Body of pancreas (tissue), 4 donors: ENCODE measurements around the gene PRTG.

Experiments
- POLR2A ChIP-seq, 3 donors: fragments of 450-650 bp; IDR thresholded peaks; one replicate each; pipeline ENCODE4 v1.6.1; 2016; ENCODE audit warnings: antibody characterized with exemption in 3 of 3, mild to moderate bottlenecking in 2 of 3
- TF ChIP-seq, protein P1 (sequence below), 7 experiments: fragments of 450-650 bp in 4 of 7; fragments of 200-600 bp in 3 of 7; sonication (generic) in 3 of 7; IDR thresholded peaks; one replicate each; pipeline ENCODE4 v1.5.1; 2016 to 2019; ENCODE audit warnings: antibody characterized with exemption in 7 of 7

DNA sequence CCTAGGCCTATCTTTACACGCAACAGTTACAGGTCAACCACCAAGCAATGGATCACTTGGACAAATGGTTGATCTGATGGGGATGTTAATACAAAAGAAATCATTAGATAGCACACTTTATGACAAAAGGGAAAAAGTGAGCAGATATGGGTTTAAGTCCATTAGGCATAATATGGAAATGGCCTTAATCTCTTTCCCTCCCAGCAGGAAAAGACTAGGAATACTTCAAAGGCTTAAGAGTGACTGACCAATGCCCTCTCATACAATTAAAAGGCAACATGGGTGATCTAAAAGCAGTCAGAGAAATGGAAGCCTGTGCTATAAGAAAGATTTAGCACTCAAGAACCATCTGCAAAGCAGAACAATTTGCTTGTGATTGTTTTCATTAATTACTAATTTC lies 3.3 kb downstream of the PRTG start:
- TF ChIP-seq, protein P1, sequence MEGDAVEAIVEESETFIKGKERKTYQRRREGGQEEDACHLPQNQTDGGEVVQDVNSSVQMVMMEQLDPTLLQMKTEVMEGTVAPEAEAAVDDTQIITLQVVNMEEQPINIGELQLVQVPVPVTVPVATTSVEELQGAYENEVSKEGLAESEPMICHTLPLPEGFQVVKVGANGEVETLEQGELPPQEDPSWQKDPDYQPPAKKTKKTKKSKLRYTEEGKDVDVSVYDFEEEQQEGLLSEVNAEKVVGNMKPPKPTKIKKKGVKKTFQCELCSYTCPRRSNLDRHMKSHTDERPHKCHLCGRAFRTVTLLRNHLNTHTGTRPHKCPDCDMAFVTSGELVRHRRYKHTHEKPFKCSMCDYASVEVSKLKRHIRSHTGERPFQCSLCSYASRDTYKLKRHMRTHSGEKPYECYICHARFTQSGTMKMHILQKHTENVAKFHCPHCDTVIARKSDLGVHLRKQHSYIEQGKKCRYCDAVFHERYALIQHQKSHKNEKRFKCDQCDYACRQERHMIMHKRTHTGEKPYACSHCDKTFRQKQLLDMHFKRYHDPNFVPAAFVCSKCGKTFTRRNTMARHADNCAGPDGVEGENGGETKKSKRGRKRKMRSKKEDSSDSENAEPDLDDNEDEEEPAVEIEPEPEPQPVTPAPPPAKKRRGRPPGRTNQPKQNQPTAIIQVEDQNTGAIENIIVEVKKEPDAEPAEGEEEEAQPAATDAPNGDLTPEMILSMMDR (IDR thresholded peaks at IDR 0.05) = no peak
- TF ChIP-seq POLR2A (IDR thresholded peaks at IDR 0.05) = no peak
